ENCODE measurements around the gene SECISBP2L. TPM values are rescaled to one million over a fixed set of nuclear protein-coding genes. Genes with fewer than 3 reads are reported as not detected.
A peak's percentile ranks its signal among the peaks of the same experiment; 100 is the strongest.

The SECISBP2L gene
- total RNA-seq, 1 donor from 2014 or later, result 44.0 TPM

GRCh38 chr15:48967336-48967735 lies 78.9 kb downstream of the SECISBP2L start:
- H3K4me1 ChIP-seq, result peaks cover 8% of the 10 kb centered on the region
- no peak overlapping the region for H3K9ac ChIP-seq
- H3K4me3 Mint-ChIP-seq, result no peak overlapping the region
- no peak overlapping the region for H3K27ac Mint-ChIP-seq
- no peak overlapping the region for H2AFZ ChIP-seq (replicated peaks)
- H3K9me3 ChIP-seq (ENCODE audit: low read depth), result no peaks in the 10 kb centered on the region
- H4K20me1 ChIP-seq (ENCODE audit: low read depth), result no peaks in the 10 kb centered on the region
- TF ChIP-seq EZH2phosphoT487 (IDR thresholded peaks at IDR 0.05), result no peak
- TF ChIP-seq, protein P1, sequence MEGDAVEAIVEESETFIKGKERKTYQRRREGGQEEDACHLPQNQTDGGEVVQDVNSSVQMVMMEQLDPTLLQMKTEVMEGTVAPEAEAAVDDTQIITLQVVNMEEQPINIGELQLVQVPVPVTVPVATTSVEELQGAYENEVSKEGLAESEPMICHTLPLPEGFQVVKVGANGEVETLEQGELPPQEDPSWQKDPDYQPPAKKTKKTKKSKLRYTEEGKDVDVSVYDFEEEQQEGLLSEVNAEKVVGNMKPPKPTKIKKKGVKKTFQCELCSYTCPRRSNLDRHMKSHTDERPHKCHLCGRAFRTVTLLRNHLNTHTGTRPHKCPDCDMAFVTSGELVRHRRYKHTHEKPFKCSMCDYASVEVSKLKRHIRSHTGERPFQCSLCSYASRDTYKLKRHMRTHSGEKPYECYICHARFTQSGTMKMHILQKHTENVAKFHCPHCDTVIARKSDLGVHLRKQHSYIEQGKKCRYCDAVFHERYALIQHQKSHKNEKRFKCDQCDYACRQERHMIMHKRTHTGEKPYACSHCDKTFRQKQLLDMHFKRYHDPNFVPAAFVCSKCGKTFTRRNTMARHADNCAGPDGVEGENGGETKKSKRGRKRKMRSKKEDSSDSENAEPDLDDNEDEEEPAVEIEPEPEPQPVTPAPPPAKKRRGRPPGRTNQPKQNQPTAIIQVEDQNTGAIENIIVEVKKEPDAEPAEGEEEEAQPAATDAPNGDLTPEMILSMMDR (IDR thresholded peaks at IDR 0.05), result no peak
- TF ChIP-seq EZH2 (IDR thresholded peaks at IDR 0.05), result no peak
- peaks cover 30% of the 10 kb centered on the region for H3K27me3 ChIP-seq
- no peaks in the 10 kb centered on the region for H3K36me3 ChIP-seq
- H3K27ac ChIP-seq, result no peak overlapping the region
- H3K9me3 Mint-ChIP-seq, result no peaks in the 10 kb centered on the region
- no peaks in the 10 kb centered on the region for H3K36me3 Mint-ChIP-seq
- H3K4me2 ChIP-seq, result no peak overlapping the region
- DNase-seq (ENCODE audit: low spot score), result no peak
- no peaks in the 10 kb centered on the region for H3F3A ChIP-seq (ENCODE audit: low read depth)
- H3K4me1 Mint-ChIP-seq, result peaks cover 7% of the 10 kb centered on the region
- peaks cover 10% of the 10 kb centered on the region for H3K27me3 Mint-ChIP-seq (ENCODE audit: insufficient read depth, low read depth)
- H3K79me2 ChIP-seq (ENCODE audit: low read depth), result no peaks in the 10 kb centered on the region
- H3K4me3 ChIP-seq, result no peak overlapping the region

GRCh38 chr15:48966595-48967301 lies 79.5 kb downstream of the SECISBP2L start:
- peaks cover 7% of the 10 kb centered on the region for H3K4me1 Mint-ChIP-seq
- Histone ChIP-seq H3K36me3 (no peaks in the 10 kb centered on the region), H3K9me3 (ENCODE audit: low read depth) (no peaks in the 10 kb centered on the region), H3K9ac (no peak overlapping the region), H3K27ac (no peak overlapping the region), H3K79me2 (ENCODE audit: low read depth) (no peaks in the 10 kb centered on the region), H3K4me2 (no peak overlapping the region), H2AFZ (replicated peaks) (no peak overlapping the region), H3K27me3 (peaks cover 36% of the 10 kb centered on the region), H3F3A (ENCODE audit: low read depth) (no peaks in the 10 kb centered on the region), H3K4me1 (peaks cover 8% of the 10 kb centered on the region), H3K4me3 (no peak overlapping the region), H4K20me1 (ENCODE audit: low read depth) (no peaks in the 10 kb centered on the region)
- peaks cover 10% of the 10 kb centered on the region for H3K27me3 Mint-ChIP-seq (ENCODE audit: insufficient read depth, low read depth)
- TF ChIP-seq EZH2phosphoT487 (IDR thresholded peaks at IDR 0.05) (no peak), EZH2 (IDR thresholded peaks at IDR 0.05) (no peak)
- TF ChIP-seq, protein P1 (IDR thresholded peaks at IDR 0.05), result no peak
- H3K9me3 Mint-ChIP-seq, result no peaks in the 10 kb centered on the region
- no peak overlapping the region for H3K27ac Mint-ChIP-seq
- H3K36me3 Mint-ChIP-seq, result no peaks in the 10 kb centered on the region
- DNase-seq (ENCODE audit: low spot score), result no peak
- H3K4me3 Mint-ChIP-seq, result no peak overlapping the region

DNA sequence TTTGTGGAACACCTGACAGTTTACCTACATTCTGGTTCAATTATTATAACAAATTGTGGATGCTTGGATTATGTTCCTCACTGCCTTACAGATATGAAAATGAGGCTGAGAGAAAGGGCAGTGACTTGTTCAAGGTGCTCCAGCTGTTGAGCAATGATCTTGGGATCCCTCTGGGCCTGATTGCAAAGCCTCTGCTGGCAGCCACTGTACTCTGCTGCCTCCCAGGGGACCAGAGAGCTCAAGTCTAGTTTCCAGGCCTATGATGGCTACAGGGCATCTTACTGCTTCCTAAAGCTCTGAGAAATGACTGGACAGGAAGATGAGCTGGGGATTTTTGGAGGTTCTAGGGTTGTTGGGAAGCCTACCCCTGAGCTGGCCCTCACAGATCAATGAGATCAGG lies 80.3 kb downstream of the SECISBP2L start:
- Histone ChIP-seq H3K9me3 (ENCODE audit: low read depth) (no peaks in the 10 kb centered on the region), H3K9ac (no peak overlapping the region), H3K27me3 (peaks cover 44% of the 10 kb centered on the region), H4K20me1 (ENCODE audit: low read depth) (no peaks in the 10 kb centered on the region), H3F3A (ENCODE audit: low read depth) (no peaks in the 10 kb centered on the region), H3K79me2 (ENCODE audit: low read depth) (no peaks in the 10 kb centered on the region), H3K4me2 (no peak overlapping the region), H3K27ac (no peak overlapping the region), H3K36me3 (no peaks in the 10 kb centered on the region), H2AFZ (replicated peaks) (no peak overlapping the region), H3K4me3 (no peak overlapping the region), H3K4me1 (peaks cover 8% of the 10 kb centered on the region)
- DNase-seq (ENCODE audit: low spot score), result no peak
- Mint-ChIP-seq H3K27me3 (ENCODE audit: insufficient read depth, low read depth) (peaks cover 10% of the 10 kb centered on the region), H3K4me3 (no peak overlapping the region), H3K4me1 (peaks cover 7% of the 10 kb centered on the region), H3K27ac (no peak overlapping the region), H3K9me3 (no peaks in the 10 kb centered on the region), H3K36me3 (no peaks in the 10 kb centered on the region)
- TF ChIP-seq EZH2phosphoT487 (IDR thresholded peaks at IDR 0.05), result no peak
- TF ChIP-seq, protein P1 (IDR thresholded peaks at IDR 0.05), result peak; percentile 19

All from neural progenitor cell (in vitro differentiated cells).